A549 (cell line): ENCODE data around the gene PARD3B. TPM values are rescaled to one million over a fixed set of nuclear protein-coding genes. Genes with fewer than 3 reads are reported as not detected.

Source experiments
- ATAC-seq, 2 experiments: fragments of 200-7000 bp in 1 of 2; fragments of >200 bp in 1 of 2; cut with Nextera tagmentation in 1 of 2; cut with Tn5 transposase in 1 of 2; 3 replicates each; pipeline versions ENCODE4 v1.8.0 to v1.9.1; 2018 to 2020; ENCODE audit warnings: mild to moderate bottlenecking in 1 of 2, moderate library complexity in 1 of 2
- CTCF ChIA-PET: fragments of 300-600 bp; sonication (Branson Sonifier 250); formaldehyde crosslinking; extraction: SDS; loops from one replicate; lab custom pipeline; 2021; ENCODE audit warnings: antibody characterized with exemption, inconsistent platforms; lab: Yijun Ruan, JAX
- POLR2A ChIA-PET: fragments of 350-600 bp; formaldehyde crosslinking; extraction: SDS; loops from one replicate; lab custom pipeline; 2021; ENCODE audit warnings: antibody characterized with exemption, inconsistent platforms; lab: Yijun Ruan, JAX
- DNase-seq, 2 experiments: peaks; one replicate each; pipeline versions ENCODE4 v3.0.0 to v3.0.0-alpha.2; 2011 to 2016; ENCODE audit warnings: low read depth in 1 of 2, low spot score in 1 of 2
- FAIRE-seq: peaks from 2 replicates; lab custom pipeline; 2011; peaks lifted over from hg19 to GRCh38; lab: Jason Lieb, UNC
- H3K27ac ChIP-seq, 2 experiments: fragments of >200 bp; sonication (Bioruptor Twin); formaldehyde crosslinking; 3 replicates each; pipeline ENCODE4 v1.5.1; 2016 to 2017
- H3K4me1 ChIP-seq: fragments of >200 bp; sonication (Bioruptor Twin); formaldehyde crosslinking; 3 replicates; pipeline ENCODE4 v1.6.1; 2016
- H3K4me2 ChIP-seq: fragments of >200 bp; sonication (Bioruptor Twin); formaldehyde crosslinking; 3 replicates; pipeline ENCODE4 v1.6.1; 2016
- H3K4me3 ChIP-seq: fragments of >200 bp; sonication (Bioruptor Twin); formaldehyde crosslinking; 3 replicates; pipeline ENCODE4 v1.5.1; 2016
- H3K9me3 ChIP-seq: fragments of >200 bp; sonication (Bioruptor Twin); formaldehyde crosslinking; 3 replicates; pipeline ENCODE4 v1.6.1; 2016
- ATOH8 ChIP-seq: fragments of 250-450 bp; sonication (Bioruptor Pico); IDR thresholded peaks from 2 replicates; pipeline ENCODE4 v1.5.0; 2020; ENCODE audit warnings: low read depth, mild to moderate bottlenecking, moderate library complexity
- CBX2 ChIP-seq: fragments of 200-600 bp; sonication (generic); IDR thresholded peaks from 2 replicates; pipeline ENCODE4 v1.6.1; 2016; ENCODE audit warnings: low read depth, mild to moderate bottlenecking, borderline replicate concordance
- CBX8 ChIP-seq: fragments of 200-600 bp; sonication (generic); IDR thresholded peaks from 2 replicates; pipeline ENCODE4 v1.6.1; 2016
- CEBPB ChIP-seq, 2 experiments: fragments of >200 bp in 1 of 2; sonication (Bioruptor Twin) in 1 of 2; formaldehyde crosslinking in 1 of 2; IDR thresholded peaks; 2 replicates each; pipeline ENCODE4 v1.6.1; 2012 to 2016
- CHD2 ChIP-seq: fragments of 150-350 bp; IDR thresholded peaks from 2 replicates; pipeline ENCODE4 v1.6.1; 2014; ENCODE audit warnings: low read length; ENCODE audit not compliant: partially characterized antibody
- CHD4 ChIP-seq: fragments of 200-600 bp; sonication (generic); IDR thresholded peaks from 2 replicates; pipeline ENCODE4 v1.6.1; 2016; ENCODE audit warnings: antibody characterized with exemption, mild to moderate bottlenecking, borderline replicate concordance
- CTCF ChIP-seq: fragments of >200 bp; sonication (Bioruptor Twin); formaldehyde crosslinking; IDR thresholded peaks from 3 replicates; pipeline ENCODE4 v1.5.1; 2016
- EHF ChIP-seq: fragments of 250-450 bp; sonication (Bioruptor Pico); IDR thresholded peaks from 2 replicates; pipeline ENCODE4 v1.5.0; 2020; ENCODE audit warnings: mild to moderate bottlenecking
- EHMT2 ChIP-seq: fragments of 200-600 bp; sonication (generic); IDR thresholded peaks from 2 replicates; pipeline ENCODE4 v1.6.1; 2016; ENCODE audit warnings: antibody characterized with exemption, low read depth, mild to moderate bottlenecking, moderate library complexity
- ELK1 ChIP-seq: fragments of 150-350 bp; IDR thresholded peaks from 2 replicates; pipeline ENCODE4 v1.6.1; 2014; ENCODE audit warnings: low read depth, mild to moderate bottlenecking, low read length
- EP300 ChIP-seq, 2 experiments: fragments of >200 bp; sonication (Bioruptor Twin); formaldehyde crosslinking; IDR thresholded peaks; 2 replicates in 1 of 2; 3 replicates in 1 of 2; pipeline ENCODE4 v1.6.1; 2016 to 2017
- FOSB ChIP-seq: fragments of 250-450 bp; sonication (Bioruptor Pico); IDR thresholded peaks from 2 replicates; pipeline ENCODE4 v1.5.0; 2020; ENCODE audit warnings: mild to moderate bottlenecking, moderate library complexity
- FOXS1 ChIP-seq: fragments of 250-450 bp; sonication (Bioruptor Pico); IDR thresholded peaks from 2 replicates; pipeline ENCODE4 v1.5.0; 2020; ENCODE audit warnings: mild to moderate bottlenecking, moderate library complexity
- GATA3 ChIP-seq: IDR thresholded peaks from 2 replicates; pipeline ENCODE4 v1.6.1; 2012; ENCODE audit warnings: borderline replicate concordance
- HEYL ChIP-seq: fragments of 250-450 bp; sonication (Bioruptor Pico); IDR thresholded peaks from 2 replicates; pipeline ENCODE4 v1.8.0; 2021; ENCODE audit warnings: mild to moderate bottlenecking, moderate library complexity
- HOXA7 ChIP-seq: fragments of 250-450 bp; sonication (Bioruptor Pico); IDR thresholded peaks from 2 replicates; pipeline ENCODE4 v1.5.0; 2020; ENCODE audit warnings: mild to moderate bottlenecking, moderate library complexity
- KDM1A ChIP-seq: fragments of 200-600 bp; sonication (generic); IDR thresholded peaks from 2 replicates; pipeline ENCODE4 v1.6.1; 2016; ENCODE audit warnings: low read depth, mild to moderate bottlenecking
- KDM5A ChIP-seq: fragments of 200-600 bp; sonication (generic); IDR thresholded peaks from 2 replicates; pipeline ENCODE4 v1.6.1; 2016; ENCODE audit warnings: antibody characterized with exemption, mild to moderate bottlenecking
- MAFK ChIP-seq: fragments of 450-650 bp; IDR thresholded peaks from 2 replicates; pipeline ENCODE4 v1.6.1; 2014; ENCODE audit not compliant: partially characterized antibody
- MAX ChIP-seq: IDR thresholded peaks from 2 replicates; pipeline ENCODE4 v1.6.1; 2012
- MYC ChIP-seq: IDR thresholded peaks from 2 replicates; pipeline ENCODE4 v1.6.1; 2012; ENCODE audit warnings: mild to moderate bottlenecking, inconsistent platforms, low read length, improper control_type of control experiment, borderline replicate concordance
- POLR2A ChIP-seq: IDR thresholded peaks from 2 replicates; pipeline ENCODE4 v1.6.1; 2012; ENCODE audit warnings: mild to moderate bottlenecking, low read length
- RARB ChIP-seq: fragments of 250-450 bp; sonication (Bioruptor Pico); IDR thresholded peaks from 2 replicates; pipeline ENCODE4 v1.8.0; 2021; ENCODE audit warnings: mild to moderate bottlenecking, moderate library complexity
- RCOR1 ChIP-seq: fragments of 150-350 bp; IDR thresholded peaks from 2 replicates; pipeline ENCODE4 v1.6.1; 2014; ENCODE audit warnings: antibody characterized with exemption, low read length, low read depth
- SREBF2 ChIP-seq: fragments of 450-650 bp; IDR thresholded peaks from 2 replicates; pipeline ENCODE4 v1.6.1; 2014; ENCODE audit warnings: mild to moderate bottlenecking, moderate library complexity
- TFCP2L1 ChIP-seq: fragments of 250-450 bp; sonication (Bioruptor Pico); IDR thresholded peaks from 2 replicates; pipeline ENCODE4 v1.5.0; 2021; ENCODE audit warnings: mild to moderate bottlenecking
- ZC3H11A ChIP-seq: fragments of 450-650 bp; IDR thresholded peaks from 2 replicates; pipeline ENCODE4 v1.6.1; 2014; ENCODE audit warnings: antibody characterized with exemption, mild to moderate bottlenecking
- WGBS: methylation state at CpG from one replicate; pipeline ENCODE4 v1.1.6; 2017; ENCODE audit errors: missing lambda C conversion rate; 5-methylcytosine and 5-hydroxymethylcytosine counted together
- polyA plus RNA-seq, 4 experiments: library from polyadenylated mRNA; depleted of rRNA in 3 of 4; stranded (reverse); fragments of >200 nt; fragmentation: RNase III in 1 of 4; extraction: RNeasy Plus Mini Kit Qiagen cat#74134 plus additional on column Dnase treatment in 1 of 4; gene quantifications; 2 replicates in 3 of 4; 3 replicates in 1 of 4; pipeline ENCODE4 v1.2.3, GENCODE V29; 2011 to 2017

The PARD3B gene
- polyA plus RNA-seq, 2 of the 4 experiments (the other 2 are of a cell fraction): 1.2 to 2.4 TPM

GRCh38 chr2:205377324-205377723 lies 832.0 kb downstream of the PARD3B start (continued):
- TF ChIP-seq RCOR1 (no peak), HOXA7 (no peak)

- WGBS: 51% methylated on average over 2 of the region's 2 CpGs
- Histone ChIP-seq H3K27ac (no peak overlapping the region), H3K4me2 (no peak overlapping the region), H3K4me1 (no peaks in the 10 kb centered on the region), H3K9me3 (no peaks in the 10 kb centered on the region), H3K4me3 (no peak overlapping the region)
- DNase-seq: no peak
- TF ChIP-seq FOXS1 (CRISPR knock-in tag): no peak
- TF ChIP-seq RARB (CRISPR knock-in tag): no peak
- no peak for TF ChIP-seq SREBF2
- no peak for TF ChIP-seq CHD4
- no peak for FAIRE-seq
- ChIA-PET CTCF (no interaction called here), POLR2A (no interaction called here)
- ATAC-seq: no peak
These were observed 838.3 kb downstream of the PARD3B start for GRCh38 chr2:205383601-205384000.

GRCh38 chr2:205386109-205386508 lies 840.8 kb downstream of the PARD3B start:
- 55% methylated on average over 3 of the region's 3 CpGs for WGBS
- TF ChIP-seq ATOH8 (CRISPR knock-in tag) (no peak), EHF (no peak), CBX8 (no peak)
- ChIA-PET CTCF (interaction anchor here (0.7 to 1.1 kb wide), 2 partner anchors 9 to 144 kb away, joined by 3 to 4 read pairs; no protein-coding TSS in a partner anchor), POLR2A (no interaction called here)
- FAIRE-seq (no peak), DNase-seq (no peak), ATAC-seq (no peak)
- Histone ChIP-seq H3K27ac (no peak overlapping the region), H3K9me3 (no peaks in the 10 kb centered on the region), H3K4me2 (no peak overlapping the region), H3K4me3 (no peak overlapping the region), H3K4me1 (no peaks in the 10 kb centered on the region)

GRCh38 chr2:205387350-205388055 lies 842.2 kb downstream of the PARD3B start:
- Histone ChIP-seq H3K9me3 (no peaks in the 10 kb centered on the region), H3K4me2 (no peak overlapping the region), H3K27ac (no peak overlapping the region), H3K4me1 (no peaks in the 10 kb centered on the region), H3K4me3 (no peak overlapping the region)
- POLR2A ChIA-PET: no interaction called here
- TF ChIP-seq EHF: no peak
- no peak for TF ChIP-seq CHD2
- TF ChIP-seq CBX8: no peak
- no peak for TF ChIP-seq TFCP2L1 (CRISPR knock-in tag)
- TF ChIP-seq KDM5A: no peak
- no peak for TF ChIP-seq EP300 (IDR thresholded peaks at IDR 0.05)
- TF ChIP-seq MAFK: no peak
- no peak for TF ChIP-seq HOXA7
- TF ChIP-seq CEBPB (IDR thresholded peaks at IDR 0.05): no peak
- no peak for TF ChIP-seq MAX
- CTCF ChIA-PET: no interaction called here
- 34% methylated on average over 5 of the region's 5 CpGs for WGBS
- no peak for FAIRE-seq
- ATAC-seq: no peak
- DNase-seq: no peak

- Histone ChIP-seq H3K4me1 (no peaks in the 10 kb centered on the region), H3K4me2 (no peak overlapping the region), H3K4me3 (no peak overlapping the region), H3K9me3 (no peaks in the 10 kb centered on the region), H3K27ac (no peak overlapping the region)
- WGBS: 68% methylated on average over 4 of the region's 4 CpGs
- FAIRE-seq (no peak), ATAC-seq (no peak), DNase-seq (no peak)
- ChIA-PET POLR2A (no interaction called here), CTCF (no interaction called here)
- TF ChIP-seq POLR2A (no peak), FOSB (CRISPR knock-in tag) (no peak), GATA3 (no peak), ZC3H11A (no peak), ELK1 (no peak), CTCF (no peak), EHMT2 (no peak), MYC (no peak), CBX2 (no peak), RCOR1 (no peak), KDM1A (no peak), EHF (no peak), CHD2 (no peak), HEYL (CRISPR knock-in tag) (no peak)
These were observed 845.6 kb downstream of the PARD3B start for GRCh38 chr2:205390866-205391265.
